ENCODE data around the gene SCRN3.

SCRN3 gene

GRCh38 chr2:174477759-174478158, 82.2 kb downstream of the SCRN3 start:
- Histone ChIP-seq H3K9me3 (ENCODE audit: severe bottlenecking) (no peaks in the 10 kb centered on the region), H3K36me3 (no peaks in the 10 kb centered on the region), H3K27ac (no peak overlapping the region), H3K4me3 (ENCODE audit: low read depth, low read length) (no peak overlapping the region), H3K27me3 (ENCODE audit: insufficient read depth, low read depth, severe bottlenecking) (no peaks in the 10 kb centered on the region)
- no peak for TF ChIP-seq CTCF (IDR thresholded peaks at IDR 0.05; ENCODE audit: low read depth, low read length)
- DNase-seq, result no peak
